ENCODE results near the gene ZMYND10. TPM values are rescaled to one million over a fixed set of nuclear protein-coding genes. Genes with fewer than 3 reads are reported as not detected.
A peak's percentile ranks its signal among the peaks of the same experiment; 100 is the strongest.

The ZMYND10 gene
- polyA plus RNA-seq, 6 donors from 2014 or later: 0.53 TPM; not detected in 5

DNA sequence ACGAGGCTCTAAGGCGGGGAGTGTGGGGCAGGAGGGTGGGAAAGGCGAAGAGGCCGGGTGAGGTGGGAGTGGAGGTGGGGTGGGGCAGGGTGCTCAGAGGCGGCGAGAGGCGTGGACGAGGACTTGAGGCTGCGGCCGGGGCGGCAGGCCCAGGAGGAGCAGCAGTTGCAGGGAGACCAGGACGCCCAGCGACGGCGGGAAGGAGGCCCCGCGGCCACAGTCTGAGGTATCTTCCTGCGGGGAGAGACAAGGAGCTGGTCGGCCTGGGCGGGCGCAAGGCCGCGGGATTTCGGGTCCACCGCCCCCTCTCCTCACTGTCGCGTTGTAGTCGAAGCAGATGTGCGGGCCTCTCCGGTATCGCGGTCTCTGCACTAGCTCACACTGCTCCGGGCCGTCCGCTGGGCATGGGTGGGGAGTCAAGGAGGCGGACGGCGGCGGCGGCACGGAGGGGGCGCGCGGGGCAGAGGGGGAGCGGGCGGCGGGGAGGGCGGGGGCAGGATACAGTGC, 19.1 kb upstream of the ZMYND10 start:
- H3K27ac Mint-ChIP-seq: peak overlapping the region in 1 of 6 donors; percentile 91
- no peaks in the 10 kb centered on the region for H3K27me3 Mint-ChIP-seq
- H3K4me1 Mint-ChIP-seq: peaks cover 24 to 30% (median 27%) of the 10 kb centered on the region in 3 donors
- ATAC-seq (ENCODE audit: low read depth in 2 of 2) (peak; percentile 7 to 8), DNase-seq (peak; percentile 29)
- no peaks in the 10 kb centered on the region for H3K9me3 Mint-ChIP-seq
- H3K36me3 Mint-ChIP-seq: no peaks in the 10 kb centered on the region
- H3K4me3 Mint-ChIP-seq: peak overlapping the region; percentile 86 to 95 (median 90)

DNA sequence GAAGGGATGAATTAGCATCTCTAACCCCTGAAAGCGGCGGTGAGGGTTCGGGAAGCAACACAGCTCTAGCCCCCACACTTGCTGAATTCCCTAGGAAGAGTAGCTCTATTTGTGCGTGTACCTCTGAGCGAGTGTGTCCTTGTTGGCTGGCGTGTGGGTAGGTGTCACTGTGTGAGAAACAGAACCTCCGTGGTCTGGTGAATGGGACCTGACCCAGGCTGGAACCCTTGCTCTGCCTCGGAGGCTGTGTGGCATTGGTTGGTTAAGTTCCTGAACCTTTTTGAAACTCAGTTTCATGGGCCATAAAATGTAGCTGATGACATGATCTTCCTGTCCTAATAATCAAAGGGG, 14.2 kb upstream of the ZMYND10 start:
- Mint-ChIP-seq H3K27me3 (no peaks in the 10 kb centered on the region), H3K27ac (peak overlapping the region; percentile 69 to 97 (median 96)), H3K4me3 (peak overlapping the region; percentile 95 to 98 (median 97)), H3K4me1 (peaks cover 29 to 54% (median 49%) of the 10 kb centered on the region in 3 donors), H3K9me3 (no peaks in the 10 kb centered on the region), H3K36me3 (no peaks in the 10 kb centered on the region)
- DNase-seq: no peak
- ATAC-seq (ENCODE audit: low read depth in 2 of 2): peak; percentile 3 to 4

GRCh38 chr3:50358911-50359759, 13.6 kb upstream of the ZMYND10 start, which contains the start of gene TMEM115:
Gene TMEM115 (minus strand): TSS chr3:50359521. CDS start chr3:50359063, 458 bp downstream.
- Mint-ChIP-seq H3K27ac (peak within 1 kb of the TSS; percentile 88 to 97 (median 96)), H3K4me3 (peak within 1 kb of the TSS; percentile 95 to 98 (median 97)), H3K9me3 (no peaks in the 10 kb centered on the region), H3K4me1 (peaks cover 31 to 49% (median 47%) of the 10 kb centered on the region in 3 donors), H3K27me3 (no peaks in the 10 kb centered on the region), H3K36me3 (peaks cover 0 to 5% of the 10 kb centered on the region in 2 donors)
- DNase-seq (peak; percentile 93), ATAC-seq (ENCODE audit: low read depth in 2 of 2) (peak; percentile 100)

- ATAC-seq (ENCODE audit: low read depth in 2 of 2) (no peak), DNase-seq (no peak)
- Mint-ChIP-seq H3K27ac (peak overlapping the region; percentile 38 to 96 (median 84)), H3K9me3 (no peaks in the 10 kb centered on the region), H3K4me3 (peak overlapping the region; percentile 87 to 98 (median 97)), H3K36me3 (peaks cover 0 to 7% of the 10 kb centered on the region in 2 donors), H3K4me1 (peaks cover 30 to 48% (median 46%) of the 10 kb centered on the region in 3 donors), H3K27me3 (no peaks in the 10 kb centered on the region)
These were observed 12.9 kb upstream of the ZMYND10 start for GRCh38 chr3:50358355-50358910.

- no peaks in the 10 kb centered on the region for H3K27me3 Mint-ChIP-seq
These were observed 11.9 kb upstream of the ZMYND10 start for GRCh38 chr3:50357481-50357880.

GRCh38 chr3:50356553-50356952, 11.0 kb upstream of the ZMYND10 start:
- no peaks in the 10 kb centered on the region for H3K27me3 Mint-ChIP-seq
- DNase-seq: no peak
- H3K4me3 Mint-ChIP-seq: peak overlapping the region in 4 of 8 donors; percentile 74 to 94 (median 81)
- H3K36me3 Mint-ChIP-seq: peaks cover 0 to 7% of the 10 kb centered on the region in 2 donors
- peaks cover 27 to 54% (median 47%) of the 10 kb centered on the region in 3 donors for H3K4me1 Mint-ChIP-seq
- peak overlapping the region in 2 of 6 donors; percentile 26 to 67 for H3K27ac Mint-ChIP-seq
- no peak for ATAC-seq (ENCODE audit: low read depth in 2 of 2)
- no peaks in the 10 kb centered on the region for H3K9me3 Mint-ChIP-seq

More at GRCh38 chr3:50357481-50357880, 11.9 kb upstream of the ZMYND10 start:
- H3K9me3 Mint-ChIP-seq: no peaks in the 10 kb centered on the region
- H3K4me3 Mint-ChIP-seq: peak overlapping the region; percentile 60 to 98 (median 94)
- peaks cover 27 to 49% (median 41%) of the 10 kb centered on the region in 3 donors for H3K4me1 Mint-ChIP-seq
- peaks cover 0 to 7% of the 10 kb centered on the region in 2 donors for H3K36me3 Mint-ChIP-seq
- ATAC-seq (ENCODE audit: low read depth in 2 of 2) (no peak), DNase-seq (no peak)
- peak overlapping the region in 2 of 6 donors; percentile 26 to 36 for H3K27ac Mint-ChIP-seq

DNA sequence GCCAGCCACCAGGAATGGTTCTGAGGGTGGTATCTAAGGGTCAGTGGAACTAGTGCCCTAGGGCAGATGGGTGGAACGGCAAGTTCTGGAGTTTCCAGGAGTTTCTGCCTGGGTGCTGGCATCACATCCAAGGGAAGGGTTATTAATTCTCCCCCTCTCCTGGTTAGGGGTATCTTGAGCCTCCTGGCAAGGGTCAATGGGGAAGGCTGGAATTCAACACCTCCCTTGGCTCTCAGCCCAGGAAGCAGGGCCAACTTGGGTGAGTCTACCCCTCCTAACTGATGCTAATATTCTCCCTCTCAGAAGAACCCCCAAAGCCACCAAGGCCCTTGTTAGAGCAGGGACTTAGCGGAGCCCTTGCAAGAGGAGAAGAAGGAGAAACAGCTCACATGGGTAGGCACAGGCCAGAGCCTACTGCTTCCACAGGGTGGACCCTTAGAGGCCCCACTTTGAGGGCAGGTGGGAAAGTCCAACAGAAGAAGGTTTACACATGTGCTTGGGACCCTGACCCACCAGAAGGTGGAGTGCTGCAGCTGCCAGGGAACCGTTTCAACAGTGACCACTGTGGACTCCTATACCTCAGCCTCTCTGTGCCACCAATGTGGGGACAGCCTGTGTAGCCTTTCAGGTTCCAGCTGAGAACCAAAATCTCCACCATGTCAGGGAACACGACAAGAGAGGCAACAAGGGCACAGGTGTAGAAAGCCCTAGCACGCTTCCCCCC, 10.5 kb upstream of the ZMYND10 start:
- H3K4me1 Mint-ChIP-seq: peaks cover 27 to 60% (median 53%) of the 10 kb centered on the region in 3 donors
- no peak for ATAC-seq (ENCODE audit: low read depth in 2 of 2)
- H3K36me3 Mint-ChIP-seq: peaks cover 0 to 7% of the 10 kb centered on the region in 2 donors
- DNase-seq: no peak
- H3K27me3 Mint-ChIP-seq: no peaks in the 10 kb centered on the region
- H3K4me3 Mint-ChIP-seq: peak overlapping the region in 5 of 8 donors; percentile 56 to 94 (median 75)
- no peaks in the 10 kb centered on the region for H3K9me3 Mint-ChIP-seq
- H3K27ac Mint-ChIP-seq: peak overlapping the region in 3 of 6 donors; percentile 26 to 75 (median 67)

DNA sequence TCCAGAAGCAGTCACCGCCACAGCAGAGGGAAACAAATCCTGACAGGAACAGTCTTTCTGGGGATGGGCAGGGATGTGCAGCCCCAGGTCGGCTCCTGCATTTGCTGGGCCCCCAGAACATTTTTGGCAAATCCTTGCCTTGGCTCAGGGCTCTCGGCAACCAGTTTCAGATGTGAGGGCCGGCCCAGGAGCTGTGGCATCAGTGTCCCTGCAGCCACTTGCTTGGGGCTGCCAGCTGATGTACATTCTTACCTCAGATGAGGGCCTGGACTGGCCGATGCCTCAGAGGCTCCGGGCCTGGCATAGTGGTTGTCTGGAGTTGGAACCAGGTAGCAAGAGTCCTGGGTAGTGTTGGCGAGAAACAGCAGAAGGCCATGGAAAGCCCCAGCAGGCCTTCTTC, 9.3 kb upstream of the ZMYND10 start:
- ATAC-seq (ENCODE audit: low read depth in 2 of 2): no peak
- Mint-ChIP-seq H3K9me3 (no peaks in the 10 kb centered on the region), H3K4me3 (peak overlapping the region in 2 of 8 donors; percentile 38 to 56), H3K4me1 (peaks cover 36 to 66% (median 64%) of the 10 kb centered on the region in 3 donors), H3K27ac (peak overlapping the region in 2 of 6 donors; percentile 63 to 81), H3K36me3 (peaks cover 0 to 7% of the 10 kb centered on the region in 2 donors), H3K27me3 (no peaks in the 10 kb centered on the region)
- no peak for DNase-seq

GRCh38 chr3:50354186-50354764, 8.7 kb upstream of the ZMYND10 start:
- H3K36me3 Mint-ChIP-seq: peaks cover 0 to 7% of the 10 kb centered on the region in 2 donors
- ATAC-seq (ENCODE audit: low read depth in 2 of 2) (no peak), DNase-seq (no peak)
- no peaks in the 10 kb centered on the region for H3K9me3 Mint-ChIP-seq
- H3K27me3 Mint-ChIP-seq: no peaks in the 10 kb centered on the region
- H3K27ac Mint-ChIP-seq: peak overlapping the region in 1 of 6 donors; percentile 81
- H3K4me1 Mint-ChIP-seq: peaks cover 32 to 66% (median 64%) of the 10 kb centered on the region in 3 donors
- peak overlapping the region in 2 of 8 donors; percentile 7 to 37 for H3K4me3 Mint-ChIP-seq

DNA sequence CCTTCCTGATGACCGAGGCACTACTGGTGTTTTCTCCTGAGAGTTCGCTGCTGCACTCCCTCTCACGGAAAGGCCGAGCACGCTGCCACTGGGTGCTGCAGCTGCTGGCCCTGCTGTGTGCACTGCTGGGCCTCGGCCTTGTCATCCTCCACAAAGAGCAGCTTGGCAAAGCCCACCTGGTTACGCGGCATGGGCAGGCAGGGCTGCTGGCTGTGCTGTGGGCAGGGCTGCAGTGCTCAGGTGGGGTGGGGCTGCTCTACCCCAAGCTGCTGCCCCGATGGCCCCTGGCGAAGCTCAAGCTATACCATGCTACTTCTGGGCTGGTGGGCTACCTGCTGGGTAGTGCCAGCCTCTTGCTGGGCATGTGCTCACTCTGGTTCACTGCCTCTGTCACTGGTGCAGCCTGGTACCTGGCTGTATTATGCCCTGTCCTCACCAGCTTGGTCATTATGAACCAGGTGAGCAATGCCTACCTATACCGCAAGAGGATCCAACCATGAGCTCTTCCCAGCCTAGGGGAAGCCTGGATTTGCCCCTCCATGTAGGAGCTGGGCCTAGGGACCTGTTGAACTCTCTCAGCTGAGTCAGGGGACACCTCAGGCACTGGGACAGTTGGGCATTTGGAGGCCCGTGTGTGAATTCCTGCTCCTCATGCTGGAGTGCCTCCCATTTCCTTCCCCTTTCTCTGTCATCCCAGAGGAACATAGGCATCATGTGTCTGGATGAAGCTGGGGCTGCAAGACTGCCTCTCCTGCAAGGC, 7.9 kb upstream of the ZMYND10 start:
- Mint-ChIP-seq H3K4me3 (peak overlapping the region in 3 of 8 donors; percentile 11 to 97 (median 21)), H3K4me1 (peaks cover 32 to 71% (median 67%) of the 10 kb centered on the region in 3 donors), H3K9me3 (no peaks in the 10 kb centered on the region), H3K27me3 (no peaks in the 10 kb centered on the region), H3K27ac (peak overlapping the region in 1 of 6 donors; percentile 76), H3K36me3 (peaks cover 0 to 7% of the 10 kb centered on the region in 2 donors)
- no peak for DNase-seq
- ATAC-seq (ENCODE audit: low read depth in 2 of 2): no peak

DNA sequence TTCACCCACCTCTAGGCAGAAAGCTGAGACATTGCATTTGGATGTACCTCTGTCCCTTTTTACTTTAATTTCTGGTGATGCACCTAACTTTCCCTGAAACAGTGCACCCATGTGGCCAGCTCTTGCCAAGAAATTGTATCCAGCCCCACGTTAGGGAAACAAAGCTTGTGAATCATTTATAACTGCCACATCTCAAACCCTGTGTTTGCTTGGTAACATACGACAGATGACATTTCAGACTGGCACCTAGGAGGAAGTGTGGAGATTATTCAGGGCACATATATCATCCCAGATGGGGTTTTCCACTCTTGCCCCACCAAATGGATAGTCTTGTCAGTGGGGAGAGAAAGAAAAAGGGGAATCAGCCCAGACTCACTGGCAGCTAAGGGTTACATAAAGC, 7.2 kb upstream of the ZMYND10 start:
- Mint-ChIP-seq H3K4me3 (peak overlapping the region in 2 of 8 donors; percentile 11 to 97), H3K4me1 (peaks cover 34 to 70% (median 67%) of the 10 kb centered on the region in 3 donors), H3K9me3 (no peaks in the 10 kb centered on the region), H3K27ac (no peak overlapping the region), H3K27me3 (no peaks in the 10 kb centered on the region), H3K36me3 (peaks cover 0 to 7% of the 10 kb centered on the region in 2 donors)
- no peak for DNase-seq
- no peak for ATAC-seq (ENCODE audit: low read depth in 2 of 2)

GRCh38 chr3:50351323-50351697, 5.8 kb upstream of the ZMYND10 start:
- Mint-ChIP-seq H3K4me1 (peaks cover 28 to 68% (median 63%) of the 10 kb centered on the region in 3 donors), H3K4me3 (peak overlapping the region; percentile 92 to 98 (median 98)), H3K9me3 (no peaks in the 10 kb centered on the region), H3K27ac (peak overlapping the region; percentile 94 to 99 (median 98)), H3K27me3 (no peaks in the 10 kb centered on the region), H3K36me3 (peaks cover 0 to 7% of the 10 kb centered on the region in 2 donors)
- ATAC-seq (ENCODE audit: low read depth in 2 of 2) (no peak), DNase-seq (no peak)
